M059J (cell line): Measurements from ENCODE around the gene TNRC6A. TPM values are rescaled to one million over a fixed set of nuclear protein-coding genes. Genes with fewer than 3 reads are reported as not detected.
A peak's percentile ranks its signal among the peaks of the same experiment; 100 is the strongest.
"Not testable (repeated sequence)": the region's sequence is repeated elsewhere in the genome, so short reads cannot be mapped to it uniquely, and the experiment has no call there.

Source experiments
- DNase-seq: peaks from one replicate; pipeline ENCODE4 v3.0.0-alpha.2; 2012; ENCODE audit warnings: low read depth
- total RNA-seq: library from RNA; depleted of rRNA; stranded (reverse); fragments of >200 nt; shearing (Covaris generic); gene quantifications from 2 replicates; pipeline ENCODE4 v1.2.3, GENCODE V29; 2014

Gene TNRC6A
- total RNA-seq, 1 experiment from 2014 or later = 21.5 TPM

DNA sequence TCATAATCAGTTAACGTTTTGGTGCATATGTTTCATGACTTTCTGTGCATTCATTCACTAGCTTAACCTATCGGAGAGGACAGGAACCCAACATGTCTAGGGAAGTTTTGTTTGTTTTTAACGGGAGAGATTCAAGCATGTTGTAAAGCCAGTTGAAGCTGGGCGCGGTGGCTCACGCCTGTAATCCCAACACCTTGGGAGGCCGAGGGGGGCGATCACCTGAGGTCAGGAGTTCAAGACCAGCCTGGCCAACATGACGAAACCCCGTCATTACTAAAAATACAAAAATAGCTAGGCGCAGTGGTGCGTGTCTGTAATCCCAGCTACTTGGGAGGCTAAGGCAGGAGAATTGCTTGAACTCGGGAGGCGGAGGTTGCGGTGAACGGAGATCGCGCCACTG lies 1.4 kb upstream of the TNRC6A start:
- no peak for DNase-seq

DNA sequence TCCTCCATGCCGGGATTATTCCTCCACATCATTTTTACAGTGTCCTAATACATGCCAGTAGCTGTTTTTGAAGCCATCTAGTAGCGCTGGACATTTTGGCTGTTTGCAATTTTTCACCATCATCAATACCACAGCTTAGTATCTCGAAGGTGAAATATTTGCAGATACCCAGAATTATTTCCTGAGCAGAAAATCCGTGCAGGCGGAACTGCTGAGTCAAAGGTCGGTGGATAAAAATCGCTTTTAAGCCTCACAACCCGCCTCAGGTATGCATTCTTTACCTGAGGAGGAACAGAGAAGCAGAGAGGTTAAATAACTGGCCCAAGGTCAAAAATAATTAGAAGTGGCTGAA lies 584 bp upstream of the TNRC6A start:
- peak; percentile 13 for DNase-seq

GRCh38 chr16:24729951-24730815 lies 732 bp downstream of the TNRC6A start:
- DNase-seq = peak; percentile 48

DNA sequence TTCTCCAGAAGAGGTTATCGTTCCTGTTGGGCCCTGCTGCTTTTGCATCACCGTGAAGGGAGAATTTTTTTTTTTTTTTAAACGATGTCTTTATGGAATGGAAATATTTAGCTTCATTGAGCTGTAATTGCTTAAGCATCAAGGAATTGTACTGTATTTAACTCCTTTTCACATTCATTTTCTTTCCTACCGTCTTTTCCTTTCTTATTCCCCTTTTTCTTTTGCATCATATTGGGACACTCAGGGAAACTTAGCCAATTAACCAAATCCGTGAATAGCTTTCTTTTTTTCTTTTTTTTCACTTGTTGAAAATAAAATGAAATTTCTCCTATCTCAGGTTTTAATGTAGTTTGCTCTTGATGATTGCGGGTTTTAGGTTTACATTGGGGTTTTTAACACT lies 1.5 kb downstream of the TNRC6A start:
- no peak for DNase-seq

DNA sequence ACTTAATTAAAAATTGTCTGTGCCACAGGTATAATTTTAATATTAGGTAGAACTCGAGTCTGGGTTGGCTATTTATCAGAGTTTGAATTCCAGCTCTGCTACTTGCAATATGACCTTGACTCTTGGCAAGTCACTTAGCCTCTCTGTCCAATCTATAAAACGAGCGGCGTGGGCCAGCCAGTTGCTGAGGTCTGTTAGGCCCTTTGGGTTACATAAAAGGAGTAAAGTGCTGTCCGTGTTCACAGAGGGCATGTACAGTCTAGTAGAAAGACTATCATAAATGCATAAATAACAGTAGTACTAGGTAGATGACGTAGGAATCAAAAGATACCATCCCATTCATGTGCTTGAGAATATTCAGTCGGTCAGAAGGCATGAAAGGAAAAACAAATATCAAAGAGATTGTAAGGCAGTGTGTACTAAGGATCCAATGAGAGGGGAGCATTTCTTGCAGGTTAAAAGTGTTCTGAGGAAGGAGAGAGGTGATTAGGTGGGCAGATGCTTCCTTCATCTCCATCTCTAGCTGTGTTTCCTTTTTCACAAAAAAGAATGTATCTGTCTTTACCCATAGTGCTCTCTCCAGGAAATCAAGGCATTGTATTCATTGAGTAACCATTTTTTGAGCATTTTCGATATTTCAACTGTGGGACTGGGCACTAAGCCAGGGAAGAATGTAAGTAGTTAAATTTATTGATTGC lies 2.4 kb downstream of the TNRC6A start:
- DNase-seq = no peak

DNA sequence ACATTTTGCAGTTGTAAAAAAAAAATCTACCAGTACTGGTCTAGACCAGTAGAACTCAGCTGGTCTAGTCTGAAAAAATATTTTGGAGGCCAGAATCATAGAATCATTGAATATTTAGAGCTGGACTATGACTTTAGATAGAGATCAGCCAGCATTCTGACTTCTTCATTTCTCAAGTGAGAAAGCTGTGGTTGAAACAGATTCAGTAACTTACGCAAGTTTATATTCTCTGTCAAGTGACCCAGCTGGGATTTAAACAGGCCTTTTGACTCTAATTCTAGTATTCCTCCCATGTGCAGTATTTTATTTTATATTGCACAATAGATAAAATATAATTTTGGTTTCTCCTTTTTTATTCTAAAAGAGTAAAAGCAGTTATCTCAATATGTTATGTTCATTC lies 4.9 kb downstream of the TNRC6A start:
- no peak for DNase-seq

GRCh38 chr16:24736758-24737157 lies 7.3 kb downstream of the TNRC6A start:
- peak; percentile 58 for DNase-seq

GRCh38 chr16:24737391-24737871 lies 8.0 kb downstream of the TNRC6A start:
- peak; percentile 65 for DNase-seq

GRCh38 chr16:24737916-24738594 lies 8.6 kb downstream of the TNRC6A start:
- no peak for DNase-seq

DNA sequence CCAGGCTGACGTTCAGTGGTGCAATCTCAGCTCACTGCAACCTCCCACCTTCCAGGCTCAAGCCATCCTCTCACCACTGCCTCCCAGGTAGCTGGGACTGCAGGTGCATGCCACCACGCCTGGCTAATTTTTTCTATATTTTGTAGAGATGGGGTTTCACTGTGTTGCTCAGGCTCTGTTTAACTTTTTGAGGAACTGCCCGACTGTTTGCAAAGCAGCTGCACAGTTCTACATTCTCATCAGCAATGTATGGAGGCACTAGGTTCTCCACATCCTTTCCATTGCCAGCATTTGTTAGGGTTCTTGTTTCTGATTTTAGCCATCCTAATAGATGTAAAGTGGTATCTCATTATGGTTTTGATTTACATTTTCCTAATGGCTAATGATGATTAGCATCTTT lies 9.4 kb downstream of the TNRC6A start:
- no peak for DNase-seq

DNA sequence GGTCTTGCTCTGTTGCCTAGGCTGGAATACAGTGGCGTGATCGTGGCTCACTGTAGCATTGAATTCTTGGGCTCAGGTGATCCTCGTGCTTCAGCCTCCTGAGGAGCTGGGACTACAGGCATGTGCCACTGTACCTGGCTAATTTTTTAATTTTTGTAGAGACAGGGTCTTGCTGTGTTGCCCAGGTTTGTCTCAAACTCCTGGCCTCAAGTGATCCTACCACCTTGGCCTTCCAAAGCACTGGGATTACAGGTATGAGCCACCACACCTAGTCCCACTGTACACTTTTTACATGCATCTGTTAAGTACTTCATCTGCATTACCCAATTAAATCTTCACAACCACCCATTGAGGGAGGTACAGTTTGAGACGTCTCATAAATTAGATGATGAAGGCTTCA lies 12.4 kb downstream of the TNRC6A start:
- DNase-seq = no peak

GRCh38 chr16:24742610-24743009 lies 13.2 kb downstream of the TNRC6A start:
- not testable (repeated sequence) for DNase-seq

DNA sequence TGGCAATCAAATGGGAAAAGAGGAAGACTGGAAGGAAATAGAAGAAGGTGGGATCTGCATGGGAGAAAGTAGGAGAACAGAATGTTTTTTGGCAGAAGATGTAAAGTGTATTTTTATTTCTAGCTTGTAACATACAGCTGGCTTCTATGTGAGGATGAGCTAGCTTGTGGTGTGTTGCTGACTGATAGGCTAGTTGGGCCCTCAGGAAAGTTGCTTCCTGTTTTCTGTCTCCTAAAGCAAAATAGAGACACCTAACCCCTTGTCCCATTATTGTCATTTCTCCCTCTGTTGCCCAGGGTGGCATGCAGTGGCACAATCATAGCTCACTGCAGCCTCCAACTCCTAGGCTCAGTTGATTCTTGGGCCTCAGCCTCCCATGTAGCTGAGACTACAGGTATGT lies 15.9 kb downstream of the TNRC6A start:
- no peak for DNase-seq

- no peak for DNase-seq
Measured at GRCh38 chr16:24745791-24746190, 16.3 kb downstream of the TNRC6A start.

- no peak for DNase-seq
Measured at GRCh38 chr16:24747441-24747840, 18.0 kb downstream of the TNRC6A start.

- peak; percentile 96 for DNase-seq
Measured at GRCh38 chr16:24748242-24748641, 18.8 kb downstream of the TNRC6A start.

DNA sequence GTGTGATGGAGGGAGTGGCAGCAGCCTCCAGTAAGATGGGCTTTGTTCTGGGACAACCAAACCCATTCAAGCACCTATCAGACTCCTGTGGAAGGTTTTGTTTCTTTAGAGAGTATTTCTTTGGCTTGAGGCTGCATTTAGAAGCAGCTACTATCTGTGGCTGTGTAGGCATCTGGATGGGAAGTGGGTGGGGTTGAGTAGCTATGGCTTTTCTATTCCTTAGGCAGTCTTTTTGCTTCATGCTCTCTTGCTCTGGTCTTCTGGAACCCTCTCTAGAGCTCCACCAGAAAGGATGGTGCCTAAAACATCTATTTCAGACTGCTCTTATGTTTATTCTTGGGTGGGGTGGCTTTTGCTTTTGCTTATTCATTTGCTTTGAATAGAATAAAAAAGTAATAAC lies 19.9 kb downstream of the TNRC6A start:
- no peak for DNase-seq

DNA sequence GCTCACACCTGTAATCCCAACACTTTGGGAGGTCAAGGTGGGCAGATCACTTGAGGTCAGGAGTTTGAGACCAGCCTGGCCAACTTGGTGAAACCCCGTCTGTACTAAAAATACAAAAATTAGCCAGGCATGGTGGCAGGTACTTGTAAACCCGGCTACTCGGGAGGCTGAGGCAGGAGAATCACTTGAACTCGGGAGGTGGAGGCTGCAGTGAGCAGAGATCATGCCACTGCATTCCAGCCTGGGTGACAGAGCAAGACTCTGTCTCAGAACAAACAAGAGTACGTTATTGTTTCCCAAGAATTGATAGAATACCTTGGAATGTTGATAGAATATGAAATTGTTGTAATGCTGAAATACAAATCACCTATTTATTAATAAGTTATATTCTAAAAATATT lies 20.4 kb downstream of the TNRC6A start:
- DNase-seq = not testable (repeated sequence)

- no peak for DNase-seq
Measured at GRCh38 chr16:24753000-24753399, 23.5 kb downstream of the TNRC6A start.

GRCh38 chr16:24753437-24753836 lies 24.0 kb downstream of the TNRC6A start:
- DNase-seq = no peak

GRCh38 chr16:24754543-24754942 lies 25.1 kb downstream of the TNRC6A start:
- no peak for DNase-seq

DNA sequence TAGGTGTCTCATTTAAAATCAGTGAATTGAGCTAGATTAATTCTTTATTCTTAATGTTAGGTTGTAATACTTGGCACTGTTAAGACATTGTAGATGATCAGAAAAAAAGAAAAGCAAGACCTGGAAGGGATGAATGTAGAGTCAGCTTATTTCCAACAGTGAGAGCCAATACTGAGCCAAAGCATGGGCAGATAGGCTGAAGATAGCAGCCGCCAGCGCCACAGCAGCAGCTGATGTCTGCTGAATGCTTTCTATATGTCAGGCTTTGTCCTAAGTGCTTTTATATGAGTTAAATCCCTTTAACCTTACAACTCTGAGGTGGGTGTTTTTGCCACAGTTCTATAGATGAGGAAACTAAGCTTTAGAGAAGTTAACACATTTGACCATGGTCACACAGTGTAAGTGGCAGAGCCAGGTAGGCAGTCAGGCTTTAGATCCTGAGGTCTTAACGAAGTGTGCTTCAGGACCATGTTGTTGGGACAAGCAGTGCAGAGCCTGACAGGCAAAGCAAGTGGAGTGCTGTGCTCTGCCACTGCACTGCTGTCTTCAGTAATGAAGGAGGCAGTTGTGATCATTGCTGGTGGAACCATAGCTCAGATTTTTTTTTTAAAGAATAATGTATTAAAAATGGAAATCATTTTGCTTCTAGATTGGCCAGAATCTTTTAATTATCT lies 25.9 kb downstream of the TNRC6A start:
- no peak for DNase-seq
